ENCODE measurements around the gene P4HTM. TPM values are rescaled to one million over a fixed set of nuclear protein-coding genes. Genes with fewer than 3 reads are reported as not detected.

Gene P4HTM
- total and polyA plus RNA-seq, 2 of the 4 experiments (the other 2 are of a cell fraction) = 10.4 to 26.1 TPM

- intact Hi-C loops (cut with micrococcal nuclease) (no loop called here), dilution Hi-C loops (cut with HindIII; ENCODE audit: low sequenced_read_pairs, unreplicated experiment) (no loop called here), in situ Hi-C loops (cut with MboI; ENCODE audit: low sequenced_read_pairs) (no loop called here)
- Histone ChIP-seq H3K4me1 (ENCODE audit: control insufficient read depth, insufficient read depth, low read length) (peaks cover 3% of the 10 kb centered on the region), H4K8ac (ENCODE audit: low read depth in 2 of 2, low read length in 2 of 2) (no peak overlapping the region), H4K91ac (ENCODE audit: insufficient read depth, low read depth, low read length) (no peak overlapping the region), H3K9ac (ENCODE audit: low read depth, low read length) (no peak overlapping the region), H4K5ac (ENCODE audit: low read depth, low read length) (no peak overlapping the region), H3K4me2 (ENCODE audit: low read depth, low read length) (no peak overlapping the region), H3K9me1 (ENCODE audit: insufficient read depth, low read length) (peaks cover 3% of the 10 kb centered on the region), H2AK9ac (replicated peaks; ENCODE audit: low read depth, low read length, poor library complexity) (no peak overlapping the region), H3K56ac (ENCODE audit: extremely low read depth, insufficient read depth, low read length) (no peak overlapping the region), H2BK20ac (ENCODE audit: low read depth, low read length) (no peak overlapping the region), H3K23ac (ENCODE audit: low read depth, low read length) (peak overlapping the region; percentile 3; the same call in 1 of the 2 replicates), H3K27me3 (ENCODE audit: control insufficient read depth, insufficient read depth, low read length) (no peaks in the 10 kb centered on the region), H3K9me3 (ENCODE audit: control insufficient read depth, insufficient read depth, low read length) (no peaks in the 10 kb centered on the region), H3K4ac (ENCODE audit: low read depth, low read length) (no peak overlapping the region), H3K14ac (replicated peaks; ENCODE audit: low read depth, low read length) (no peak overlapping the region), H3K79me1 (ENCODE audit: low read depth in 1 of 2, low read length in 2 of 2) (peaks cover 12 to 58% of the 10 kb centered on the region in 2 experiments), H3K18ac (ENCODE audit: low read depth, low read length) (no peak overlapping the region), H2AFZ (replicated peaks; ENCODE audit: low read length, poor library complexity) (no peak overlapping the region), H2BK120ac (ENCODE audit: low read depth, low read length) (no peak overlapping the region), H3K4me3 (ENCODE audit: insufficient read depth, low read depth, low read length) (no peak overlapping the region), H3K27ac (ENCODE audit: insufficient read depth, low read length) (no peak overlapping the region), H2BK5ac (ENCODE audit: low read depth, low read length, poor library complexity, severe bottlenecking) (no peak overlapping the region), H4K20me1 (ENCODE audit: insufficient read depth, low read length) (peaks cover 17% of the 10 kb centered on the region), H2BK15ac (ENCODE audit: low read depth, low read length) (no peak overlapping the region), H2AK5ac (ENCODE audit: low read depth, low read length) (no peak overlapping the region), H3K36me3 (ENCODE audit: control insufficient read depth, insufficient read depth, low read length) (peaks cover 10% of the 10 kb centered on the region)
- no TSS peak for BruUV-seq (replicated peaks)
- no peak for DNase-seq
- TF ChIP-seq CEBPB (IDR thresholded peaks at IDR 0.05; ENCODE audit: low read depth, low read length) (no peak), SMC3 (IDR thresholded peaks at IDR 0.05; ENCODE audit: low read depth, low read length) (no peak), RFX5 (IDR thresholded peaks at IDR 0.05; ENCODE audit: low read depth, low read length) (no peak), CTCF (conservative IDR thresholded peaks at IDR 0.05; ENCODE audit: low read depth, low read length) (peak; percentile 34), ELK1 (IDR thresholded peaks at IDR 0.05; ENCODE audit: borderline replicate concordance, low read depth, low read length) (no peak), MAFK (IDR thresholded peaks at IDR 0.05; ENCODE audit: low read depth, low read length) (peak; percentile 40; the same call in 1 of the 2 replicates), FOS (IDR thresholded peaks at IDR 0.05; ENCODE audit: low read depth, low read length) (no peak), NFE2L2 (IDR thresholded peaks at IDR 0.05; ENCODE audit: low read depth, low read length) (no peak), RAD21 (IDR thresholded peaks at IDR 0.05; ENCODE audit: low read length) (peak; percentile 51), MXI1 (IDR thresholded peaks at IDR 0.05; ENCODE audit: borderline replicate concordance, low read depth, low read length) (no peak)
- ATAC-seq (ENCODE audit: low read depth) = 0 out of 2 replicates have a peak, but pooled peaks have one; percentile 19
- CTCF ChIA-PET = interaction anchor here (0.6 to 0.8 kb wide), 2 partner anchors 9 to 188 kb away, joined by 3 read pairs; no protein-coding TSS in a partner anchor
- WGBS, 2 experiments (ENCODE audit: extremely low coverage in 2 of 2, insufficient read length in 1 of 2) = 71% methylated on average over 1 of the region's 8 CpGs; no CpG with 5 or more reads in 1 of the 2 experiments
- POLR2A ChIA-PET (ENCODE audit: unreplicated experiment) = no interaction called here
These were observed 37.4 kb upstream of the P4HTM start for GRCh38 chr3:48952510-48953118.

Data from IMR-90 (cell line).